Stimulated activated CD4-positive, alpha-beta T cell treated with anti-CD3 and anti-CD28 coated beads, Interleukin-4, amount 100 ng/mL, for 4 hours (primary cell): ENCODE measurements around the gene KCNB1.

Experiments used
- DNase-seq, 2 experiments: peaks; one replicate each; pipeline ENCODE4 v3.0.0-alpha.2; 2020

The KCNB1 gene

DNA sequence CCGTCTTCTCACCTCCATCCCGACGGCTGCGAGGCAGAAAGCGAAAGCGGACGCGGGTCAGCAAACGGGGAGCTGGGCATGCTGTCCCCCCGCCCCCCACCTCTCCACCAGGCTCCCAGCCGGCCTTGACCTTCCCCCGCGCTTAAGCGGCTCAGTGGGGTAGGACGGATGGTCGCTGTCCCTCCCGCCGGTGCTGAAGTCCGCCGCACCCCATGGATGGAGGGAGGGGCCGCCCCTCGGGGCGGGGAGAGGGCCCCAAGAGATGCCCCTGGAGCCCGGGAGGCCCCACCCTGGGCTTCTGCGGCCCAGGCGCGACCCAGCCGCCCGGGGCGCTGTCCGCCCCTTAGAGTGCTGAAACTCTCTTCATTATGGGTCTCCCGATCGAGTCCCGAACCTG is at the start of gene KCNB1:
Gene KCNB1 (minus strand): TSS at position 48 of the 397 bp plus-strand sequence. CDS start 188 bp downstream, outside the sequence.
- peak; percentile 3 to 25 for DNase-seq

- no peak for DNase-seq
Observed at GRCh38 chr20:49529470-49529869, 47.0 kb upstream of the KCNB1 start.

- DNase-seq = no peak
Observed at GRCh38 chr20:49526568-49526967, 44.1 kb upstream of the KCNB1 start.

DNA sequence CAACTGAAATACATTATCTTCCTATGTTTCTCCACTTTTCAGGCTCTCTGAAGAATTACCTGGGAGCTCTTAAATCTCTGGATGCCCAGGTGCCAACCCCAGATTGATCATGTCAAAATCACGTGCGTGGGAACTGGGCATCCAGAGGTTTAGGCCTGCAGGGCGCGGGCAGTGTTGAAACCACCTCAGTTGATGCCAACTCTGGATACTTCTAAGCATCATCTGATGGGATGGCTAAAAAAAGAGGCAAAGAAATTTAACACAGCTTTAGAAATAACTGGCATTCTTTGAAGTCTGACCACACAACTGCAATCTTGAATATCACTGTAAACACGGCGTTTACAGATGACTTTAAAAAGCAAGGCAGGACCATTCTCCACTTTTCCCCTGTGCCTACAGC is 43.6 kb upstream of the KCNB1 start:
- no peak for DNase-seq

- no peak for DNase-seq
Observed at GRCh38 chr20:49523767-49524360, 41.4 kb upstream of the KCNB1 start.

DNA sequence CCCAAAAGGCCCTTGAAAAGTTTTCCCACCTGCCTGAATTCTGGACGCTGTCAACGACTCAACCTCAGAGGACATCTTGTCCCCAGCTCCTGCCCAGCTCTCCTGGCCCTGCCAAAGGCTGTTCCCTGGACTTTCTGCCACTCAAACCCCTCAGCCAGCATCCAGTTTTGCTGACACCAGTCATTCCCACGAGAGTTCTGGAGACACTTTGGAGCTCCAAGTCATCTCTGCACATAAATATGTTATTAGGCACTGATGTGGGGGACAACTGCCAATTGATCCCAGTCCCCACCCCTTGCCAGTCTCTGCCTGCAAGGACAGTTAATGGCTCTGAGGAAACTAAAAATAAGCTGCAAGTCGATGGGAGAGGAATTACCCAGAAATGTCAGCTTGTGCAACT is 38.9 kb upstream of the KCNB1 start:
- no peak for DNase-seq

- no peak for DNase-seq
Observed at GRCh38 chr20:49519777-49520359, 37.4 kb upstream of the KCNB1 start.

- no peak for DNase-seq
Observed at GRCh38 chr20:49519212-49519712, 36.8 kb upstream of the KCNB1 start.

DNA sequence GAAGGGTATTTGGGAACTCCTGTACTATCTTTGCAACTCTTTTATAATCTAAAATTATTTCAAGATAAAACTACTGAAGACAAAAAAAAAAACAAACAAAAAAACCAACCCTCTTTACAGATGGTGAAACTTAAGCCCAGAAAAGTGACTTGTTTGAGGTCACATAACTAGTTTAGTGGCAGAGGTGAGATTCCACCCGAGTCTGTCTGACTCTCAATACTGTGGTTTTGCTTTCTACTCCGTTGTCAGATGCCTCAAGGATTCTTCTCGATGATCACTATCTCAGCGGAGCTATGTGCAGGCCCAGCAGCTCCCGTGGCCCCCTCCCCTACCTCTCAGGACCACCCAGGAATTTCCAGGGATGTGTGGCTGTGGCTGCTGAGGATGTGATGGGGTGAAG is 36.1 kb upstream of the KCNB1 start:
- no peak for DNase-seq

DNA sequence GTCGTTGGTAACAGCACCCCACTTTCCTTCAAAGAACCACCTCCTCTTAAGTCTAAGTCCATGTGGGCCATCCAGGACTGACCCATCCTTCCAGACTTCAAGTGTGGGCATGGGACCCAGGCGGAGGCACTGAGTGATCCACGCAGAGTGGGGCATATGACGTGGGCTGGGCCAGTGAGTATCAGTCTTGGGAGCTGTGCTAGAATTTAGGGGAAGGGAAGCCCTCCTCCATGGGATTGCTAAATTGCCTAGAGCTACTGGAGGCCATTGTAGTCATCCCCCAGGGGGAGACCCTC is 35.3 kb upstream of the KCNB1 start:
- DNase-seq = no peak

DNA sequence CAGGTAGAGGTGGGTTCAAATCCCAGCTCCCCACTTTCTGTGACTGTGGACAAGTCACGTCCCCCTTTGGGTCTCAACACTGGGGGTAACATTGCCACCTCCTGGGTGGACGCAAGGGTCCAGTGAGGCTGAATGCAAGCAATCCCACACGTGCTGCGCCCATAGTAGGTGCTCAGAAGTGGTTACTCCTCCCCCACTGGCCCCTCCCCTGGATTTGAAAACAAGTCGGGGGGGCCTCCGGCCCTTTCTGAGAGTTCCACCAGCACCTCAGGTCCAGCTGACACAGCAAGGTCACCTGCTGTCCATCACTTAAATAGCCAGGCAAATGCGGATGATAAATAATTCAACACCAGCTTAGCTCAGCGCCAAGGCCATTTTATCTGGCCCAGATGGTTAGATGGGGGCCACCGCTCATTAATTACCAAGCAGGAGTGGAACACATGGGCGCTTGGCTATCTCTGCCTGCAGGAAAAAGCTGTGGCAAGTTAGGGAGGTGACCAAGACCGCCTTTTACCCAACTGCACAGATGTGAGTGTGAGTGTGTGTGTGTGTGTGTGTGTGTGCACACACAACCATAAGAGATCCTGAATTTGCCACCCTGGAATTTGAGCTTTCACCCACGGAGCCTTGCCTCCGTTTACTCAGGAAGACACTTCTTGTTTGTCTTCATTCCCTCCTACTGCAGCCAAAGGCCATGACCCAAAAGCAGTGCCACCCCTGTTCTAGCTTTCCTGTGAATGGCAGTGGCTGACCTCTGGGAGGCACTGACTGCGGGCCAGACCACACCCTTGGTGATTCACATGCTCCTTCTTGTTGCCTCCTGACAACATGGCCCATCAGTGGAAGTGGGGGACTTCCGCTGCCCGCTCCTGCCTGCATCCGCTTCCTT is 34.7 kb upstream of the KCNB1 start:
- DNase-seq = no peak

DNA sequence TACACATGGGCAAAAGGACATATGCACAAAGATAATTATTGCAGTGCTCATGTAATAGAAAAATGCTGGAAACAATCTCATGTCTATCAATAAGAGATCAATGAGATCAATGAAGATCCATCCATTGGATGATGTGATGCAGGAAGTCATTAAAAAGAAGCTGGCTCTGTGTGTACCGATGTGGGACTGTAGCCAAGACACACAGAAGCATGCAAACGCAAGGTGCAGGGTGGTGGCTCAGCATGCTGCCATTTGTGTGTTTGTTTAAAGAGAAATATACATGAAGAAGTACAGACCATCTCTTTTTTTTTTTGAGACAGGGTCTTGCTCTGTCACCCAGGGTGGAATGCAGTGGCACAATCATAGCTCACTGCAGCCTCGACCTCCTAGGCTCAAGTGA is 33.1 kb upstream of the KCNB1 start:
- no peak for DNase-seq

DNA sequence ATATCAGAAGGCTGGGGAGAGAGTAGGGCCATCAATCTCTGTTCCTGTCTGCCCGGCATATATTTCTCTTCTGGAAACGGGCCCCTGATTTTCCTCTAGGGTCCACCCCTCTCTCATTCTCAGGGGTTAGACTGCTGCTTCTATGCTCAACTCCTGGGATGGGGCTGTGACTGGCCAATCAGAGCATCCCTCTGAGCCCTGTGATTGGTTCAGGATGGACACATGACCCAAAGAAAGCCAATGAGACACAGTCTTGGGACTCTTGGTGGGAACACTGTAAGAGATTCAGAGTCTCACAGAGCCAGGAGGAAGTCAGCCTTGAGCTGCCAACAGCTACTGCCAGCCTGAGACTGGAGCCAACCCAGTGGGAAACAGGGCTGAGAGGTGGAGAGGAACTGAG is 31.0 kb upstream of the KCNB1 start:
- DNase-seq = no peak

GRCh38 chr20:49513009-49513408 is 30.5 kb upstream of the KCNB1 start:
- DNase-seq = no peak

GRCh38 chr20:49511788-49512525 is 29.5 kb upstream of the KCNB1 start:
- DNase-seq = no peak

DNA sequence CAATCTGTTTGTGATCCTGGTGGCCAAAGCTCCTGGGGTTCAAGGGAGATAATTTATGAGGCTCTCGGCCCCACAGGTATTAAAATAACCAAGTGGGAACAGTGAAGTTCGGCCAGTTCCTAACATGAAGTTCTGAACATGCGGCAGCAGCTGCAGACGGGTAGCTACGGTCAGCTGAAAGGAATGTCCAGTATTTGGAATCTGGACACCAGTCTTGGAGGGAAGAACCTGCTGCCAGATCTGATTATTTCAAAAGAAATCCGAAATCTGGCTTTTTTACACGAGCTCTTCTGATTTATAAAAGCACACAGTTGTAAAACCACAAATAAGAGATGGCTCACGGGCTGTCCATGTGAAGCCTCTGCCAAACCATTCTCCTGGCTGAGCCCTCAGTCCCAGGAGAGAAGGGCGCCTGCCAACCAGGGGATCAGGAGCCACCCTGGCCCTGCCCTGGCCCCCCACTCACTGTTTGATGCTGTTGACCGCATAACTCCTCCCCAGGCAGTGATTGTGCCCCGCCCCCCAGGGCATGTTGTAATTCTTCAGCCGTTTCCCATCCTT is 28.2 kb upstream of the KCNB1 start:
- no peak for DNase-seq

- DNase-seq = no peak
Observed at GRCh38 chr20:49508435-49509199, 26.1 kb upstream of the KCNB1 start.

DNA sequence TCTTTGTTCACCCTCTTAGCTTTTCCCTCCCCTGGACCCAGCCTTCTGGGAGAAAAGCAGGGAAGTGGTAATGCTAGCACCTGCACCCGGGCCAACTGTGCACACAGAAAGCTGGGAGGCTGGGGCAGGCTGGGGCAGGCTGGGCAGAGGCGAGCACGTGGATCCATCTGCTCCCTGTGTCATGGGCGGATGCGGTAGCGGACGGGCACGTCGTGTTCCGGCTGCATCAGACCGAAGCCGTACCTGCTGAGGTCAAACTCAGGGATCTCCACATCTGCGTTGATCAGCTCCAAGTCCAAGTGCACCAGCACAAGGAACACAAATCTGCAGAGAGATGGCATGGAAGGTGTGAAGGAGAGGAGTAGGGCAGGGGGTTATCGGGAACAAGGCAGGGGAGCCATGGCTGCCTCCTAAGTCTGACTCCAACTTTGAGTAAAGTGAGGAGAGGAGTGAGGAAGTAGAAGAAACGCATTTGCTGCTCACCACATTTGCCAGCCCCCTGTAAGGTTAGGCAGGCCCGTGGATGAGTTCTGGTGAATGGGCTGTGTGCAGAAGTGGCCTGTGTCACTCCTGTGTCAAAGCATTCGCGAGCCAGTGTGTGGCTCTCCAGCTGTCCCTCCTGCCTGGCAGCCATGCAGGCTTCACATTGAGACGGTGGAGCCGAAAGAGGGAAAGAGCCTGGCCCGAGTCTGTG is 25.4 kb upstream of the KCNB1 start:
- DNase-seq = no peak

DNA sequence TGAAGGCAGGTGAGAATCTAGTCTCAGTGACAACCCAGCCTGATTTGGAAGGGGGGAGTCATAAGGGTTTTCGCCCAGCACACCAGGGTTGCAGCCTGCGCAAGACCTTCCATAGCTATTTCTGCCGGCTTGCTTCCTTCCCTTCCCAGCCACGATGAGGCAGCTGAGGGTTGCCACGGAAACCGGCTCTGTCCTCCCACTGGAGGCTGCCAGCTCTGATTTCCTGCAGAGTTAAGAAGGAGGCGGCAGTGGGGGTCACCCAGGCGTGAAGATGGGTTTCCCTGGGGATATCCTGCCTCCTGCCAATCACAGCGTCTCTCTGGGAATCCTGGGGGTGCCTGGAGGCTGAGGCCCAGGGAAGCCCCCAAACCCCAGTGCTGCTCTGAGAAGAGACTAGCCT is 23.1 kb upstream of the KCNB1 start:
- DNase-seq = no peak

DNA sequence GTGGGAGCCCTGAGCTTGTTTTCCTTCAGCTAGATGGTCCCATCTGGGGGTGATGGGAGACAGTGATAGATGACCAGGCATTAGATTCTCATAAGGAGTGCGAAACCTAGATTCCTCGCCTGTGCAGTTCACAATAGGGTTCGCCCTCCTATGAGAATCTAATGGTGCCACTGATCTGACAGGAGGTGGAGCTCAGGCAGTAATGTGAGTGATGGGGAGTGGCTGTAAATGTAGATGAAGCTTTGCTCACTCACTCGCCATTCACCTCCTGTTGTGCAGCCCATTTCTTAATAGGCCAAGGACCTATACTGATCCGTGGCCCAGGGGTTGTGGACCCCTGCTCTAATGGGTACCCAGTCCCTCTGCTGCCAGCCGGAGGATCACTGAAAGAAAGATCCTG is 20.7 kb upstream of the KCNB1 start:
- DNase-seq = no peak

DNA sequence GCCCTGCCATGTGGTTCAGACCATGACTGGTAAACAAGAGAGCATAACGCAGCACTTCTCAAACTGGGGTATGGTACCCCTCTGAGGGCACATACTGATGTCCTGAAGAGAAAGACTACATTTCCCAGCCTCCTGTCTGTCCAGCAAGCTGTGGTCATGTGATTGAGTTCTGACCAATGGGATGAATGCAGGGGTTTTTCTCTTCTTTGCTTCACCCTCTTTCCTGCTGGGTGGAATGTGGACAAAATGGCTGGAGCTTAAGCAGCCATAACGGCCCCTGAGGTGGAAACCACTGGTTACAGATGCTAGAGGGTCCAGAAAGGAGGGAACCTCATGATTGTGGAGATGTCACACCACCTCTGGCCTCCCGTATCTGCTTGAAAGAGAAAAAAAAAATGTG is 19.4 kb upstream of the KCNB1 start:
- DNase-seq = no peak

DNA sequence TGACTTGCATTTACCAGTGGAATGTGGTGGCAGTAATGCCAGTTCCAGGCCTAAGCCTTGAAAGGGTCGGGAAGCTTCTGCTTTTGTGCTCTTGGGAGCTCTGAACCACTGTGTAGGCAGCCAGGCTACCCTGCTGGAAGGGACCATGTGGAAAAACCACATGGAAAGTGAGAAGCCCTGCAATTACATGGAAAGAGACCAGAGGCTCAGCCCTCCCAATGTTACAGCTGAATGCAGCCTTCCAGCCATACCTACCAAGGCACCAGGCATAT is 14.9 kb upstream of the KCNB1 start:
- DNase-seq = no peak
